GM23338 (cell line): ENCODE measurements around the gene CPE. TPM values are rescaled to one million over a fixed set of nuclear protein-coding genes. Genes with fewer than 3 reads are reported as not detected.

Experiments
- ATAC-seq: fragments of 200-7000 bp; cut with Tn5 transposase; 3 replicates; pipeline ENCODE4 v1.9.1; 2020
- DNase-seq: peaks from one replicate; pipeline ENCODE4 v3.0.0-alpha.2; 2015; ENCODE audit warnings: low spot score
- H2AFZ ChIP-seq: fragments of 200-600 bp; sonication (generic); 2 replicates; pipeline ENCODE4 v1.8.0; 2016; ENCODE audit warnings: antibody characterized with exemption, mild to moderate bottlenecking, moderate library complexity
- H3F3A ChIP-seq: fragments of 200-600 bp; sonication (generic); replicated peaks from 2 replicates; pipeline ENCODE4 v1.8.0; 2017; ENCODE audit warnings: antibody characterized with exemption, mixed run types, low read depth
- H3K27ac ChIP-seq: fragments of 200-600 bp; sonication (generic); 2 replicates; pipeline ENCODE4 v1.6.1; 2016; ENCODE audit warnings: low read depth
- H3K27me3 ChIP-seq: fragments of 200-600 bp; sonication (generic); 2 replicates; pipeline ENCODE4 v1.8.0; 2016; ENCODE audit warnings: mild to moderate bottlenecking, mixed run types, moderate library complexity; ENCODE audit not compliant: insufficient read depth
- H3K36me3 ChIP-seq: fragments of 200-600 bp; sonication (generic); 2 replicates; pipeline ENCODE4 v1.8.0; 2016; ENCODE audit warnings: mild to moderate bottlenecking; ENCODE audit not compliant: insufficient read depth
- H3K4me1 ChIP-seq: fragments of 200-600 bp; sonication (generic); 2 replicates; pipeline ENCODE4 v1.8.0; 2016; ENCODE audit warnings: mild to moderate bottlenecking, moderate library complexity; ENCODE audit not compliant: insufficient read depth
- H3K4me2 ChIP-seq: fragments of 200-600 bp; sonication (generic); 2 replicates; pipeline ENCODE4 v1.7.1; 2017; ENCODE audit warnings: mixed run types
- H3K4me3 ChIP-seq: fragments of 200-600 bp; sonication (generic); 2 replicates; pipeline ENCODE4 v1.6.1; 2016; ENCODE audit warnings: mixed run types
- H3K79me2 ChIP-seq: fragments of 200-600 bp; sonication (generic); replicated peaks from 2 replicates; pipeline ENCODE4 v1.8.0; 2017; ENCODE audit warnings: mild to moderate bottlenecking; ENCODE audit not compliant: insufficient read depth
- H3K9me2 ChIP-seq: fragments of 200-600 bp; sonication (generic); 2 replicates; pipeline ENCODE4 v1.8.0; 2017; ENCODE audit not compliant: insufficient read depth
- H4K20me1 ChIP-seq: fragments of 200-600 bp; sonication (generic); replicated peaks from 2 replicates; pipeline ENCODE4 v1.8.0; 2017; ENCODE audit warnings: mild to moderate bottlenecking; ENCODE audit not compliant: insufficient read depth
- H3K27ac Mint-ChIP-seq: 2 replicates; pipeline ENCODE4 v1.8.0; 2020; ENCODE audit warnings: inconsistent platforms, mild to moderate bottlenecking, moderate library complexity, mixed read lengths
- H3K27me3 Mint-ChIP-seq: 3 replicates; pipeline ENCODE4 v1.8.0; 2022; ENCODE audit warnings: low read depth, mild to moderate bottlenecking, moderate library complexity, mixed read lengths, inconsistent platforms; ENCODE audit not compliant: insufficient read depth, poor library complexity
- H3K36me3 Mint-ChIP-seq: 3 replicates; pipeline ENCODE4 v1.8.0; 2021; ENCODE audit warnings: low read depth, mild to moderate bottlenecking, inconsistent platforms, moderate library complexity, mixed read lengths
- H3K4me1 Mint-ChIP-seq: 3 replicates; pipeline ENCODE4 v1.8.0; 2020; ENCODE audit warnings: mild to moderate bottlenecking, inconsistent platforms, mixed read lengths
- H3K4me3 Mint-ChIP-seq: 3 replicates; pipeline ENCODE4 v1.8.0; 2021; ENCODE audit warnings: moderate library complexity, mild to moderate bottlenecking, inconsistent platforms, mixed read lengths
- H3K9me3 Mint-ChIP-seq: 3 replicates; pipeline ENCODE4 v1.8.0; 2020; ENCODE audit warnings: moderate library complexity, mild to moderate bottlenecking, inconsistent platforms, mixed read lengths
- CREB1 ChIP-seq: fragments of 250-450 bp; sonication (Bioruptor Pico); IDR thresholded peaks from 2 replicates; pipeline ENCODE4 v1.5.0; 2020; ENCODE audit warnings: low read depth, mild to moderate bottlenecking, moderate library complexity
- EZH2phosphoT487 ChIP-seq: fragments of 200-600 bp; sonication (generic); IDR thresholded peaks from one replicate; pipeline ENCODE4 v1.8.1; 2018; ENCODE audit warnings: antibody characterized with exemption; ENCODE audit not compliant: unreplicated experiment
- JUNB ChIP-seq: IDR thresholded peaks from one replicate; pipeline ENCODE4 v1.6.1; 2016; ENCODE audit warnings: antibody characterized with exemption; ENCODE audit not compliant: unreplicated experiment
- NANOG ChIP-seq: IDR thresholded peaks from 2 replicates; pipeline ENCODE4 v1.6.1; 2016; ENCODE audit warnings: antibody characterized with exemption, borderline replicate concordance
- POLR2AphosphoS5 ChIP-seq: IDR thresholded peaks from 2 replicates; pipeline ENCODE4 v1.6.1; 2016; ENCODE audit warnings: antibody characterized with exemption, low read depth
- REST ChIP-seq: IDR thresholded peaks from one replicate; pipeline ENCODE4 v1.6.1; 2018; ENCODE audit warnings: antibody characterized with exemption; ENCODE audit not compliant: unreplicated experiment
- STAT1 ChIP-seq: IDR thresholded peaks from one replicate; pipeline ENCODE4 v1.6.1; 2016; ENCODE audit warnings: antibody characterized with exemption; ENCODE audit not compliant: unreplicated experiment
- ZNF331 ChIP-seq: fragments of 250-450 bp; sonication (Bioruptor Pico); IDR thresholded peaks from 2 replicates; pipeline ENCODE4 v1.5.0; 2020; ENCODE audit warnings: low read depth, mild to moderate bottlenecking, moderate library complexity
- ZNF462 ChIP-seq: fragments of 250-450 bp; sonication (Bioruptor Pico); IDR thresholded peaks from 2 replicates; pipeline ENCODE4 v1.5.0; 2020; ENCODE audit warnings: mild to moderate bottlenecking, moderate library complexity
- polyA plus RNA-seq: library from polyadenylated mRNA; unstranded; fragments of >200 nt; fragmentation: Nextera tagmentation; extraction: Ambion mirVana; gene quantifications from 2 replicates; pipeline ENCODE4 v1.2.1, GENCODE V29; 2016
- total RNA-seq: library from RNA; depleted of rRNA; stranded (reverse); fragments of >200 nt; shearing (Covaris generic); gene quantifications from 2 replicates; pipeline ENCODE4 v1.2.3, GENCODE V29; 2014
- TF ChIP-seq, protein P1 (sequence below): IDR thresholded peaks from 2 replicates; pipeline ENCODE4 v1.6.1; 2016; ENCODE audit warnings: antibody characterized with exemption
- TF ChIP-seq, protein P2 (sequence below), 2 experiments: fragments of 200-600 bp in 1 of 2; sonication (generic) in 1 of 2; conservative IDR thresholded peaks; 2 replicates each; pipeline versions ENCODE4 v1.5.1 to v1.6.1; 2016 to 2017; ENCODE audit warnings: antibody characterized with exemption in 2 of 2, low read depth in 2 of 2, mild to moderate bottlenecking in 2 of 2, moderate library complexity in 1 of 2

The CPE gene
- total and polyA plus RNA-seq, 2 experiments from 2014 or later = 10.3 to 16.5 TPM

DNA sequence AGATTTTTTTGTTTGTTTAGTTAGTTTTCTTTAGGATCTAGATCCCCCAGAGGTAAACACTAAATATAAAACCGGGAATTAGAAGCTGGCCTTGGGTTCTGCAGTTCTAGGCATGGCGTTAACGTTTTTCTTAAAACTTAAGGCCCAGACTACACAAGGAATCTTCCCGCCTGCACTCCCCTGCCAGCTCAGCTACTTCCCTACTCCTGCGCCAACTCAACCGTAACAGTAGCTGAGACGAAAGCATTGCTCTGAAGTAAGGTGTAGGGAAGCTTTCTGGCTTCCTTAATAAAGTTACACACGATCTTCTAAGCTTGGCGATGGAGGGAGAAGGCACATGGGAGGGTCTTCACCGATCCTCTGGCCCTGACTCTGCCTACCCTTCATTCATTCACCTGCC lies 37.1 kb downstream of the CPE start:
- Histone ChIP-seq H3K4me3 (no peak overlapping the region), H4K20me1 (no peaks in the 10 kb centered on the region), H3K4me2 (no peak overlapping the region), H2AFZ (no peak overlapping the region), H3K36me3 (no peaks in the 10 kb centered on the region), H3K79me2 (no peaks in the 10 kb centered on the region), H3K27me3 (no peaks in the 10 kb centered on the region), H3F3A (no peaks in the 10 kb centered on the region), H3K4me1 (no peaks in the 10 kb centered on the region), H3K9me2 (no peaks in the 10 kb centered on the region), H3K27ac (no peak overlapping the region)
- H3K36me3 Mint-ChIP-seq = no peaks in the 10 kb centered on the region
- H3K27me3 Mint-ChIP-seq = no peaks in the 10 kb centered on the region
- no peaks in the 10 kb centered on the region for H3K9me3 Mint-ChIP-seq
- no peaks in the 10 kb centered on the region; the same call in 2 of the 3 replicates for H3K4me1 Mint-ChIP-seq
- DNase-seq (no peak), ATAC-seq (no peak)
- TF ChIP-seq STAT1 (no peak), EZH2phosphoT487 (no peak), CREB1 (CRISPR knock-in tag) (no peak), NANOG (no peak), POLR2AphosphoS5 (no peak), ZNF331 (CRISPR knock-in tag) (no peak), ZNF462 (CRISPR knock-in tag) (no peak), REST (no peak), JUNB (no peak)
- TF ChIP-seq, protein P1, sequence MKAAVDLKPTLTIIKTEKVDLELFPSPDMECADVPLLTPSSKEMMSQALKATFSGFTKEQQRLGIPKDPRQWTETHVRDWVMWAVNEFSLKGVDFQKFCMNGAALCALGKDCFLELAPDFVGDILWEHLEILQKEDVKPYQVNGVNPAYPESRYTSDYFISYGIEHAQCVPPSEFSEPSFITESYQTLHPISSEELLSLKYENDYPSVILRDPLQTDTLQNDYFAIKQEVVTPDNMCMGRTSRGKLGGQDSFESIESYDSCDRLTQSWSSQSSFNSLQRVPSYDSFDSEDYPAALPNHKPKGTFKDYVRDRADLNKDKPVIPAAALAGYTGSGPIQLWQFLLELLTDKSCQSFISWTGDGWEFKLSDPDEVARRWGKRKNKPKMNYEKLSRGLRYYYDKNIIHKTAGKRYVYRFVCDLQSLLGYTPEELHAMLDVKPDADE = no peak
- TF ChIP-seq, protein P2, sequence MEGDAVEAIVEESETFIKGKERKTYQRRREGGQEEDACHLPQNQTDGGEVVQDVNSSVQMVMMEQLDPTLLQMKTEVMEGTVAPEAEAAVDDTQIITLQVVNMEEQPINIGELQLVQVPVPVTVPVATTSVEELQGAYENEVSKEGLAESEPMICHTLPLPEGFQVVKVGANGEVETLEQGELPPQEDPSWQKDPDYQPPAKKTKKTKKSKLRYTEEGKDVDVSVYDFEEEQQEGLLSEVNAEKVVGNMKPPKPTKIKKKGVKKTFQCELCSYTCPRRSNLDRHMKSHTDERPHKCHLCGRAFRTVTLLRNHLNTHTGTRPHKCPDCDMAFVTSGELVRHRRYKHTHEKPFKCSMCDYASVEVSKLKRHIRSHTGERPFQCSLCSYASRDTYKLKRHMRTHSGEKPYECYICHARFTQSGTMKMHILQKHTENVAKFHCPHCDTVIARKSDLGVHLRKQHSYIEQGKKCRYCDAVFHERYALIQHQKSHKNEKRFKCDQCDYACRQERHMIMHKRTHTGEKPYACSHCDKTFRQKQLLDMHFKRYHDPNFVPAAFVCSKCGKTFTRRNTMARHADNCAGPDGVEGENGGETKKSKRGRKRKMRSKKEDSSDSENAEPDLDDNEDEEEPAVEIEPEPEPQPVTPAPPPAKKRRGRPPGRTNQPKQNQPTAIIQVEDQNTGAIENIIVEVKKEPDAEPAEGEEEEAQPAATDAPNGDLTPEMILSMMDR (conservative IDR thresholded peaks at IDR 0.05; ENCODE audit: low read depth in 2 of 2) = no peak
- H3K27ac Mint-ChIP-seq = no peak overlapping the region
- H3K4me3 Mint-ChIP-seq = no peak overlapping the region
